GM23248 (cell line): ENCODE results near the gene TTC28. TPM values are rescaled to one million over a fixed set of nuclear protein-coding genes. Genes with fewer than 3 reads are reported as not detected.
"Not testable (repeated sequence)": the region's sequence is repeated elsewhere in the genome, so short reads cannot be mapped to it uniquely, and the experiment has no call there.

Source experiments
- DNase-seq: peaks from one replicate; pipeline ENCODE4 v3.0.0-alpha.2; 2015
- H2AFZ ChIP-seq: fragments of 200-600 bp; sonication (generic); 2 replicates; pipeline ENCODE4 v1.6.1; 2016; ENCODE audit warnings: antibody characterized with exemption
- H3F3A ChIP-seq: fragments of 200-600 bp; sonication (generic); 2 replicates; pipeline ENCODE4 v1.6.1; 2016; ENCODE audit warnings: mild to moderate bottlenecking, antibody characterized with exemption, mixed run types; ENCODE audit not compliant: insufficient read depth
- H3K27ac ChIP-seq: fragments of 200-600 bp; sonication (generic); 2 replicates; pipeline ENCODE4 v1.5.1; 2016; ENCODE audit warnings: mild to moderate bottlenecking
- H3K27me3 ChIP-seq: fragments of 200-600 bp; sonication (generic); replicated peaks from 2 replicates; pipeline ENCODE4 v1.6.1; 2016; ENCODE audit warnings: mild to moderate bottlenecking; ENCODE audit not compliant: insufficient read depth
- H3K36me3 ChIP-seq: fragments of 200-600 bp; sonication (generic); 2 replicates; pipeline ENCODE4 v1.6.1; 2016; ENCODE audit warnings: low read depth, mild to moderate bottlenecking
- H3K4me1 ChIP-seq: fragments of 200-600 bp; sonication (generic); 2 replicates; pipeline ENCODE4 v1.6.1; 2016; ENCODE audit warnings: mild to moderate bottlenecking; ENCODE audit not compliant: insufficient read depth
- H3K4me2 ChIP-seq: fragments of 200-600 bp; sonication (generic); one replicate; pipeline ENCODE4 v1.6.1; 2016; ENCODE audit warnings: mild to moderate bottlenecking; ENCODE audit not compliant: unreplicated experiment
- H3K4me3 ChIP-seq: fragments of 200-600 bp; sonication (generic); 2 replicates; pipeline ENCODE4 v1.5.1; 2016; ENCODE audit warnings: mild to moderate bottlenecking
- H3K79me2 ChIP-seq: fragments of 200-600 bp; sonication (generic); 2 replicates; pipeline ENCODE4 v1.6.1; 2016; ENCODE audit warnings: mild to moderate bottlenecking; ENCODE audit not compliant: insufficient read depth
- H3K9ac ChIP-seq: fragments of 200-600 bp; sonication (generic); 2 replicates; pipeline ENCODE4 v1.6.1; 2016; ENCODE audit warnings: mild to moderate bottlenecking
- H3K9me2 ChIP-seq: fragments of 200-600 bp; sonication (generic); 2 replicates; pipeline ENCODE4 v1.6.1; 2016; ENCODE audit warnings: mixed run types, mild to moderate bottlenecking, moderate library complexity; ENCODE audit not compliant: insufficient read depth
- H3K9me3 ChIP-seq: fragments of 200-600 bp; sonication (generic); one replicate; pipeline ENCODE4 v1.6.1; 2017; ENCODE audit warnings: low read depth
- H4K20me1 ChIP-seq: fragments of 200-600 bp; sonication (generic); 2 replicates; pipeline ENCODE4 v1.6.0; 2016; ENCODE audit not compliant: insufficient read depth
- EZH2 ChIP-seq: fragments of 200-600 bp; sonication (generic); IDR thresholded peaks from 2 replicates; pipeline ENCODE4 v1.6.1; 2018; ENCODE audit warnings: antibody characterized with exemption, mild to moderate bottlenecking; ENCODE audit not compliant: insufficient read depth, poor library complexity, severe bottlenecking
- EZH2phosphoT487 ChIP-seq: fragments of 200-600 bp; sonication (generic); IDR thresholded peaks from 2 replicates; pipeline ENCODE4 v1.6.1; 2018; ENCODE audit warnings: antibody characterized with exemption, moderate library complexity, mild to moderate bottlenecking, low read depth; ENCODE audit not compliant: insufficient read depth
- WGBS, 2 experiments: methylation state at CpG; one replicate each; pipeline ENCODE4 v1.1.6; 2015 to 2017; ENCODE audit warnings: low lambda C conversion rate in 2 of 2, low coverage in 1 of 2; ENCODE audit errors: missing lambda C conversion rate in 2 of 2; 5-methylcytosine and 5-hydroxymethylcytosine counted together
- in situ Hi-C: fragments of 300-500 bp; cut with MboI; formaldehyde crosslinking; loops from 2 replicates; pipeline ENCODE4 v1.15.0; 2020
- polyA plus RNA-seq: library from polyadenylated mRNA; unstranded; fragments of >200 nt; fragmentation: Nextera tagmentation; extraction: Ambion mirVana; gene quantifications from 2 replicates; pipeline ENCODE4 v1.2.1, GENCODE V29; 2016
- total RNA-seq: library from RNA; depleted of rRNA; stranded (reverse); fragments of >200 nt; shearing (Covaris generic); gene quantifications from 2 replicates; pipeline ENCODE4 v1.2.3, GENCODE V29; 2014

TTC28 gene
- total and polyA plus RNA-seq, 2 experiments from 2014 or later: 12.5 to 41.9 TPM

DNA sequence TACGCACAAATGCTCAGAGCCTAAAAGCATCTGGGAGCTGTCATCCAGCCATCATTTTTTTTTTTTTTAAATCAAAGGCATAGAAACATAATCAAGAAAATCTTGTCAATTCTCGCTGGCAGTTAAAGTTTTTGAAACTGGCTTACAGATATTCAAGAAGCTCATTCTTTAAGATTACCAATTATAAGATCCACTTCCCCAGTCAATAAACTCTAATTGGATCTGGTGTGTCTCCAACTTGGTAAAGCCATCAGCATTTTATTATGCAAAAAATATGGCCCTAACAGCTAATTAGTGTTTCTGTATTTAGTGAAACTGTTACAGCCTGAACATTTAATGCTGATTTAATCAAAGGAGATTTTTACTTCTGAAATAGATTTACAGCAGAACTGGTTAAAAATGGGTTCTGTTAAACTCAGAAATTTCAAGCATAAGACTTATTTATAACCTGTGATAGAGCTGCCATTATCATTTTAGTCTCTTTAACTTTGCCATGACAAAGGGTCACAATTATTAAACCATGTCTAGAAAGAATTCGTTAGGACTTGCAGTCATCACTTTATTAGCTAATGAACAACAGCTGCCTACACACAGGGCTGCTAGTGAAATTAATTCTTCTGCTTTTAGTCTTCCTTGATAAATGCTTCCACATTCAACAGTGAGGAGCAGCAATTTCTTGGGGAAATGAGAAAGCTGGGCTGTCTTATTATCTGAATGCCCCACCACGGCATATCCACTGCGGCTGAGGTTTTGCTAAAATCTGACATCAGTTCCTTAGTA lies 584.1 kb downstream of the TTC28 start:
- no peaks in the 10 kb centered on the region for H3K4me1 ChIP-seq
- no peak for TF ChIP-seq EZH2phosphoT487
- TF ChIP-seq EZH2: no peak
- no peak overlapping the region for H3K4me2 ChIP-seq
- WGBS, 2 experiments: 84 to 88% methylated on average over 5 of the region's 5 CpGs
- in situ Hi-C loops: no loop called here
- H3F3A ChIP-seq: no peaks in the 10 kb centered on the region
- DNase-seq: no peak
- H3K9ac ChIP-seq: no peak overlapping the region
- H3K27me3 ChIP-seq: no peaks in the 10 kb centered on the region
- no peaks in the 10 kb centered on the region for H3K9me3 ChIP-seq
- no peak overlapping the region for H3K27ac ChIP-seq
- no peaks in the 10 kb centered on the region for H4K20me1 ChIP-seq
- no peak overlapping the region for H2AFZ ChIP-seq
- no peaks in the 10 kb centered on the region for H3K9me2 ChIP-seq
- no peak overlapping the region for H3K4me3 ChIP-seq
- no peaks in the 10 kb centered on the region for H3K79me2 ChIP-seq
- peaks cover 21% of the 10 kb centered on the region for H3K36me3 ChIP-seq

- no peaks in the 10 kb centered on the region for H3F3A ChIP-seq
- H2AFZ ChIP-seq: no peak overlapping the region
- TF ChIP-seq EZH2 (no peak), EZH2phosphoT487 (no peak)
- no peaks in the 10 kb centered on the region for H4K20me1 ChIP-seq
- H3K36me3 ChIP-seq: peaks cover 22% of the 10 kb centered on the region
- H3K27me3 ChIP-seq: no peaks in the 10 kb centered on the region
- H3K27ac ChIP-seq: no peak overlapping the region
- no peak overlapping the region for H3K9ac ChIP-seq
- no peak for DNase-seq
- in situ Hi-C loops: no loop called here
- H3K4me3 ChIP-seq: no peak overlapping the region
- no peaks in the 10 kb centered on the region for H3K9me3 ChIP-seq
- no peaks in the 10 kb centered on the region for H3K4me1 ChIP-seq
- 94 to 96% methylated on average over 7 of the region's 7 CpGs for WGBS, 2 experiments
- H3K4me2 ChIP-seq: no peak overlapping the region
- no peaks in the 10 kb centered on the region for H3K9me2 ChIP-seq
- no peaks in the 10 kb centered on the region for H3K79me2 ChIP-seq
Measured at GRCh38 chr22:28094771-28095170, 584.9 kb downstream of the TTC28 start.

- Histone ChIP-seq H4K20me1 (no peaks in the 10 kb centered on the region), H3K4me1 (no peaks in the 10 kb centered on the region), H3K4me3 (no peak overlapping the region), H3F3A (no peaks in the 10 kb centered on the region), H3K36me3 (peaks cover 19% of the 10 kb centered on the region), H3K79me2 (no peaks in the 10 kb centered on the region), H3K9ac (no peak overlapping the region), H3K9me3 (no peaks in the 10 kb centered on the region), H3K9me2 (no peaks in the 10 kb centered on the region), H2AFZ (no peak overlapping the region), H3K27ac (no peak overlapping the region), H3K27me3 (no peaks in the 10 kb centered on the region), H3K4me2 (no peak overlapping the region)
- DNase-seq: no peak
- TF ChIP-seq EZH2 (no peak), EZH2phosphoT487 (no peak)
- in situ Hi-C loops: no loop called here
- 92 to 100% methylated on average over 1 of the region's 1 CpG for WGBS, 2 experiments
Measured at GRCh38 chr22:28093711-28094110, 585.9 kb downstream of the TTC28 start.

DNA sequence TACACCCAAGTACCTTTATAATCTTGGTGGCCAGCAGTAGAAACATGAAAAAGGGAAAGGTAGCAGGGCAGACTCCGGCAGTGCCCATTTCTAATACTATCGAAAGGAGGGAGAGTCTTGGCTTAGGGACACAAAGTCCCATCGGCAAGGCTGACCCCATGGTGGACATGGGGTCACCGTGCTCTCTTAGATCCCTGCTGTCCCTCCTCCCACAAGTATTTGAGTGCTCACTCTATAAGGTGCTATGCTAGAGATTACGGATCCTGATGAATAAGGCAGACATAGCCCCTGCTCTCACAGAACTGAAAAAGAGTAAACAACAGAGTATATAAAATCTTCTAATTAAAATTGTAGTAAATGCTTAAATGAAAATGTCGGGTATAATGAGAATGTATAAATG lies 588.2 kb downstream of the TTC28 start:
- 99 to 100% methylated on average over 6 of the region's 6 CpGs for WGBS, 2 experiments
- Histone ChIP-seq H4K20me1 (no peaks in the 10 kb centered on the region), H3K4me2 (no peak overlapping the region), H3K27me3 (no peaks in the 10 kb centered on the region), H3K4me3 (no peak overlapping the region), H2AFZ (no peak overlapping the region), H3K36me3 (peaks cover 13% of the 10 kb centered on the region; the same call in 1 of the 2 replicates), H3K9me3 (no peaks in the 10 kb centered on the region), H3K27ac (no peak overlapping the region), H3F3A (no peaks in the 10 kb centered on the region), H3K4me1 (no peaks in the 10 kb centered on the region), H3K9ac (no peak overlapping the region), H3K79me2 (no peaks in the 10 kb centered on the region), H3K9me2 (no peaks in the 10 kb centered on the region)
- TF ChIP-seq EZH2 (no peak), EZH2phosphoT487 (no peak)
- in situ Hi-C loops: no loop called here
- no peak for DNase-seq

DNA sequence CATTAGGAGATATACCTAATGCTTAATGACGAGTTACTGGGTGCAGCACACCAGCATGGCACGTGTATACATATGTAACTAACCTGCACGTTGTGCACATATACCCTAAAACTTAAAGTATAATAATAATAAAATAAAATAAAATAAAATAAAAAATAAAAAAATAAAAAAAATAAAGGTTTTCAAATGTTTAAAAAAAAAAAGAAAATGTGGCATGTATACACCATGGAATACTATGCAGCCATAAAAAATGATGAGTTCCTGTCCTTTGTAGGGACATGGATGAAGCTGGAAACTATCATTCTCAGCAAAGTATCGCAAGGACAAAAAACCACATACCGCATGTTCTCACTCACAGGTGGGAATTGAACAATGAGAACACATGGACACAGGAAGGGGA lies 590.1 kb downstream of the TTC28 start:
- WGBS, 2 experiments: 94 to 96% methylated on average over 5 of the region's 5 CpGs
- H3K79me2 ChIP-seq, DNase-seq, H3K9me3 ChIP-seq, H4K20me1 ChIP-seq, H3K4me3 ChIP-seq, H3K4me1 ChIP-seq, in situ Hi-C loops, H3K4me2 ChIP-seq, H3F3A ChIP-seq, H3K27ac ChIP-seq, H3K9me2 ChIP-seq, H3K9ac ChIP-seq, H3K27me3 ChIP-seq, H2AFZ ChIP-seq: not testable (repeated sequence)
- peaks cover 13% of the 10 kb centered on the region; the same call in 1 of the 2 replicates for H3K36me3 ChIP-seq
